RWPE2 (cell line): ENCODE measurements around the gene ZNF274.

Experiments
- ATAC-seq: fragments of 200-7000 bp; cut with Tn5 transposase; 3 replicates; pipeline ENCODE4 v1.9.1; 2021; ENCODE audit warnings: low read depth
- DNase-seq: peaks from one replicate; pipeline ENCODE4 v3.0.0-alpha.2; 2020; ENCODE audit warnings: low spot score
- H3K27ac ChIP-seq: fragments of 450-650 bp; 2 replicates; pipeline ENCODE4 v1.5.1; 2017; ENCODE audit warnings: mild to moderate bottlenecking; ENCODE audit not compliant: poor library complexity, severe bottlenecking
- H3K27me3 ChIP-seq: fragments of 250-450 bp; sonication (Bioruptor Pico); 2 replicates; pipeline ENCODE4 v1.5.1; 2021; ENCODE audit warnings: mild to moderate bottlenecking, moderate library complexity; ENCODE audit not compliant: insufficient read depth, poor library complexity, severe bottlenecking
- H3K36me3 ChIP-seq: fragments of 250-450 bp; sonication (Bioruptor Pico); 2 replicates; pipeline ENCODE4 v1.5.1; 2020; ENCODE audit warnings: low read depth, mild to moderate bottlenecking, moderate library complexity
- H3K4me1 ChIP-seq: fragments of 250-450 bp; sonication (Bioruptor Pico); 2 replicates; pipeline ENCODE4 v1.5.1; 2021; ENCODE audit warnings: mild to moderate bottlenecking, moderate library complexity; ENCODE audit not compliant: insufficient read depth, poor library complexity, severe bottlenecking
- H3K4me3 ChIP-seq: fragments of 250-450 bp; sonication (Bioruptor Pico); 2 replicates; pipeline ENCODE4 v1.5.1; 2021; ENCODE audit warnings: mild to moderate bottlenecking, moderate library complexity; ENCODE audit not compliant: severe bottlenecking
- H3K9me3 ChIP-seq: fragments of 250-450 bp; sonication (Bioruptor Pico); 2 replicates; pipeline ENCODE4 v1.5.1; 2021; ENCODE audit warnings: mild to moderate bottlenecking, moderate library complexity; ENCODE audit not compliant: severe bottlenecking
- TF ChIP-seq, protein P1 (sequence below): fragments of 450-650 bp; IDR thresholded peaks from one replicate; pipeline ENCODE4 v1.5.1; 2017; ENCODE audit warnings: mild to moderate bottlenecking, moderate library complexity; ENCODE audit not compliant: poor library complexity, severe bottlenecking

ZNF274 gene

DNA sequence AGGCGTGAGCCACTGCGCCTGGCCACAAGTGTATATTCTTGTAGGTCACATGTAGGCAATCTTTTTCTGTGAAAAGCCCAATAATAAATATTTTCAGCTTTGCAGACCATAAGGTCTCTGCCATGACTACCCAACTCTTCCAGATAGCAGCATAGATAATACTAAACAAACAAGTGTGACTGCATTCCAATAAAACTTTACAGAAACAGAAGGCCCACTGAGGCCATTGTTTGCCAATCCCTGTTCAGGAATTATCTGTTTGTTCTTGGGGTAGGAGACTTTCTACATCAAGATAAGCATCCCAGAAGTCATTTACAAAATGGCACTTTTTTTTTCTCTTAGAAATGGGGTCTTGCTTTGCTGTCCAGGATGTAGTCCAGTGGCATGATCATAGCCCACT, 29.5 kb upstream of the ZNF274 start:
- Histone ChIP-seq H3K27me3 (no peaks in the 10 kb centered on the region), H3K27ac (no peak overlapping the region), H3K4me1 (no peaks in the 10 kb centered on the region), H3K4me3 (no peak overlapping the region), H3K9me3 (no peaks in the 10 kb centered on the region), H3K36me3 (no peaks in the 10 kb centered on the region)
- TF ChIP-seq, protein P1, sequence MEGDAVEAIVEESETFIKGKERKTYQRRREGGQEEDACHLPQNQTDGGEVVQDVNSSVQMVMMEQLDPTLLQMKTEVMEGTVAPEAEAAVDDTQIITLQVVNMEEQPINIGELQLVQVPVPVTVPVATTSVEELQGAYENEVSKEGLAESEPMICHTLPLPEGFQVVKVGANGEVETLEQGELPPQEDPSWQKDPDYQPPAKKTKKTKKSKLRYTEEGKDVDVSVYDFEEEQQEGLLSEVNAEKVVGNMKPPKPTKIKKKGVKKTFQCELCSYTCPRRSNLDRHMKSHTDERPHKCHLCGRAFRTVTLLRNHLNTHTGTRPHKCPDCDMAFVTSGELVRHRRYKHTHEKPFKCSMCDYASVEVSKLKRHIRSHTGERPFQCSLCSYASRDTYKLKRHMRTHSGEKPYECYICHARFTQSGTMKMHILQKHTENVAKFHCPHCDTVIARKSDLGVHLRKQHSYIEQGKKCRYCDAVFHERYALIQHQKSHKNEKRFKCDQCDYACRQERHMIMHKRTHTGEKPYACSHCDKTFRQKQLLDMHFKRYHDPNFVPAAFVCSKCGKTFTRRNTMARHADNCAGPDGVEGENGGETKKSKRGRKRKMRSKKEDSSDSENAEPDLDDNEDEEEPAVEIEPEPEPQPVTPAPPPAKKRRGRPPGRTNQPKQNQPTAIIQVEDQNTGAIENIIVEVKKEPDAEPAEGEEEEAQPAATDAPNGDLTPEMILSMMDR = no peak
- DNase-seq (no peak), ATAC-seq (no peak)

DNA sequence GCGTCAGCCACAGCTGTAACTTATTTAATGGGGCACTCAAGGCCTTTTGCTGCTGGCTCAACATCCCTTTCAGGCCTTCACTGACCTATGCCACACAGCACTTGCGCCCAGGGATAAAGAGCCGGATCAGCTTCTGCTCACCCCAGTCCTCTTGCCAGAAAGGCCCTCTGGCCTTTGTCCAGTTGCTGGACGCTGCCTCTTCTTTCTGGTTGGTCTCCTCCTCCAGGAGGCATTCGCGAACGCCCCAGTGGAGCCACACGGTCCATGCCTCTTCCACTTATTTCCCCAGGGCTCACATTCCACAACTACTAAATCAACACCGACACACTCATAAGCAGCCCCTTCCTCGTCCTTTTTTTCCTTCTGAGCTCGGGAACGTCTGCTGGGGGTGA, 28.6 kb upstream of the ZNF274 start:
- Histone ChIP-seq H3K27me3 (no peaks in the 10 kb centered on the region), H3K27ac (peak overlapping the region; percentile 34), H3K36me3 (no peaks in the 10 kb centered on the region), H3K4me1 (no peaks in the 10 kb centered on the region), H3K4me3 (peak overlapping the region; percentile 85), H3K9me3 (no peaks in the 10 kb centered on the region)
- DNase-seq (no peak), ATAC-seq (peak; percentile 2; the same call in 1 of the 3 replicates)
- TF ChIP-seq, protein P1 = no peak

DNA sequence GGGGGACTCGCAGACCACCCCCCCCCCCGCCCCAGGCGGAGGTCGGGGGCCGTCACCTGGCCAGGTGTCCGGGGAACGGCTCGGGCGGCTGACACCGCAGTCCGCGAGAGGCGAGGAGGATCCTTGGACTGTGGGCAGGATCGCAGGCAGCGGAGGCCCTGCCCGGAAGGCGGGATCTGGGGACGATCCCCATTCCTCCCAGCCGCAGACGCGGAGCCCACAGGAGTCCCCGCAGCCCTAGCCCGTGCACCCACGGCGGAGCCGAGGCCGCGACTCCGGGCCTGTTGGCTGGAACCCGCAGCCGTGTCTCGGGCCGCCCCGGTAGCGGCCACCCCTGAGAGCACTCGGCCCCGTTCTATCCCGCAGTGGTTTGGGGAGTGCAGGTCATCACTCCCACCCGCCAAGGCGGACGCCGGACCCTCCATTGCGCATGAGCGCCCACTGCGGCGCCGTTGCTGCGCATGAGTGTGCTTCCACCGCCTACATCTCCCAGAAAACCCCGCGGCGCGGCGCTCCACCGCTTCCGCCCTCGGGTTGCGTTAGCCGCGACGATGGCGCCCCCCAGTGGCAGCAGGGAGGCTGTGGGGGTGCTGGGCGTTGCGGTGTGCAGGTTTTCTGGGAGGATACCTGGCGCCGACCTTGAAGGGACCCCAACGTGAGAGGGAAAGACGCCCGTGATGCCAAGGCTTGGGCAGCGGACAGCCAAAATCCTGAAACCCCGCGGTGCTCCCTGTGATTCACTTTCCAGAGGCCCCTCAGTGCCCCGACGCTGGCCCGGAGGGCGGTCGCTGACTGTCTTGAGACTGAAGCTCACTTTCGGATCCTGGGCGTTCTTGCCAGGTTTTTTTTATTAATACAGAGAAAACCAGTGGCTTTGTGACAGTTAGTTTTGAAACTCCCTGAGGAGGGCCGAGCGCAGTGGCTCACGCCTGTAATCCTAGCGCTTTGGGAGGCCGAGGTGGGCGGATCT, 27.9 kb upstream of the ZNF274 start:
- DNase-seq (peak; percentile 92), ATAC-seq (peak; percentile 85)
- TF ChIP-seq, protein P1 = peak; percentile 94
- Histone ChIP-seq H3K4me1 (no peaks in the 10 kb centered on the region), H3K9me3 (no peaks in the 10 kb centered on the region), H3K27ac (peak overlapping the region; percentile 34), H3K4me3 (peak overlapping the region; percentile 85), H3K27me3 (no peaks in the 10 kb centered on the region), H3K36me3 (no peaks in the 10 kb centered on the region)

DNA sequence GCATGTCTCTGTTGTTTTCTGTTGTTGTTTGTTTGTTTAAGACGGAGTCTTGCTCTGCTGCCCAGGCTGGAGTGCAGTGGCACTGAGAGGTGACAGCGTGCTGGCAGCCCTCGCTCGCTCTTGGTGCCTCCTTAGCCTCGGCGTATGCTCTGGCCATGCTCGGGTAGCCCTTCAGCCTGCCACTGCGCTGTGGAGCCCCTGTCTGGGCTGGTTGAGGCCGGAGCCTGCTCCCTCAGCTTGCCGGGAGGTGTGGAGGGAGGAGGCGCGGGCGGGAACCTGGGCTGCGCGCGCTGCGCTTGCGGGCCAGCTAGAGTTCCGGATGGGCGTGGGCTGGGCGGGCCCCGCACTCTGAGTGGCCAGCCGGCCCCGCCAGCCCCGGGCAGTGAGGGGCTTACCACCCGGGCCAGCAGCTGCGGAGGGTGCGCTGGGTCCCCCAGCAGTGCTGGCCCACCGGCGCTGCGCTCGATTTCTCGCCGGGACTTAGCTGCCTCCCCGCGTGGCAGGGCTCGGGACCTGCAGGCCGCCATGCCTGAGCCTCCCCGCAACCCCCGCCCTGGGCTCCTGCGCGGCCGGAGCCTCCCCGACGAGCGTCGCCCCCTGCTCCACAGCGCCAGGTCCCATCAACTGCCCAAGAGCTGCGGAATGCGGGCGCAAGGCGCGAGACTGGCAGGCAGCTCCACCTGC, 25.7 kb upstream of the ZNF274 start:
- TF ChIP-seq, protein P1 = no peak
- no peaks in the 10 kb centered on the region for H3K36me3 ChIP-seq
- no peak for DNase-seq
- peaks cover 3% of the 10 kb centered on the region for H3K9me3 ChIP-seq
- no peak overlapping the region for H3K27ac ChIP-seq
- no peak overlapping the region for H3K4me3 ChIP-seq
- ATAC-seq = no peak
- H3K27me3 ChIP-seq = no peaks in the 10 kb centered on the region
- no peaks in the 10 kb centered on the region for H3K4me1 ChIP-seq

DNA sequence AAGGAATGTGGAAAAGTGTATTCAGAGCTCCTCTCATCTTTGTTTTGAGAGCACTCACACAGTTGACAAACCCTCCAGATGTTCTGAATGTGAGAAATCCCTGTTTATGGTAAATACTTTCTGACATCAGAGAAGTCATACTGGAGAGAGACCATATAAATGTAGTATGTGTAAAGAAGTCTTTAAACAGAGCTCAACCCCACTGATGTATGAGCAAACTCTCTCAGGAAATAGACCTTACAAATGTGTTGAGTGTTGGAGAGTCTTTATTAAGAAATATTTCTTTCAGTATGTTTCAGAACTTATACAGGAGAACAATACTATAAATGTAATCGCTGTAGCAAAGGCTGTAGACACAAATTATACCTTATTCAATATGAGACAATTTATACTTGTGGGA, 16.6 kb upstream of the ZNF274 start:
- H3K9me3 ChIP-seq = peaks cover 37% of the 10 kb centered on the region

More for the DNA sequence above, 16.6 kb upstream of the ZNF274 start:
- Histone ChIP-seq H3K27ac (no peak overlapping the region), H3K4me3 (no peak overlapping the region), H3K36me3 (no peaks in the 10 kb centered on the region), H3K27me3 (no peaks in the 10 kb centered on the region), H3K4me1 (no peaks in the 10 kb centered on the region)
- TF ChIP-seq, protein P1 = no peak
- DNase-seq (no peak), ATAC-seq (no peak)
